Activated CD4-positive, alpha-beta T cell treated with anti-CD3 and anti-CD28 coated beads, Interleukin-2, amount 50 U/mL, for 1 hour (primary cell): ENCODE measurements around the gene MOB1B.
"Not testable (repeated sequence)": the region's sequence is repeated elsewhere in the genome, so short reads cannot be mapped to it uniquely, and the experiment has no call there.

ENCODE experiments used
- DNase-seq: peaks from one replicate; pipeline ENCODE4 v3.0.0-alpha.2; 2020

The MOB1B gene

DNA sequence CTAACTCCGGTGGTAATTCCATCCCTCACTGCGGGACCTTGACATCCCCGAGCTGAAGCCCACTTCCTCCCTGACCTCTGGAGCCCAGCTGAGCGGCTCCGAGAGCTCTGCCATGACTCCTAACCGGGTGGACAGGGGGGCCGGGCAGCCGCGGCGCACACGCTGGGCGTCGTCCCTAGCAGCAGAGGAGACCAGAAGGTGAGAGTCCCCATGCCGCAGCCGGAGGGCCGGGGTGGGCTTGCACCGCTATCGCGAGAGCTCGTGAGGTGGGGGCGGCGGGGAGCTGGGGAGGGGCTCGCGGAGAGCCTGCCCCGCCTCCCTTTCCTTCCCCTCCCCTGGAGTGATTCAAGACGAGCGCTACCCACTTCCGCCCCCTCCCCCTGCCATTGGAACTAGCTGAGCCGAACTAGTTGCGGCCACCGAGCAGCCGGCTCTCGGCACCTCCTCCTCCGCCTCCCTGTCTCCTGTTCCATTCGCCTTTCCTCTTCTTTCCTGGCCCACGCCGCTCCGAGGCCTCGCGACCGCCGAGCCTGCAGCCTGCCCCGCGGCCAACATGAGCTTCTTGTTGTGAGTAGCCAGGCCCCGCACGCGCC lies at the start of gene MOB1B:
TSS of gene MOB1B (plus strand) at position 386 of the 593 bp plus-strand sequence. CDS start at position 554, 168 bp downstream.
- peak; percentile 82 for DNase-seq

DNA sequence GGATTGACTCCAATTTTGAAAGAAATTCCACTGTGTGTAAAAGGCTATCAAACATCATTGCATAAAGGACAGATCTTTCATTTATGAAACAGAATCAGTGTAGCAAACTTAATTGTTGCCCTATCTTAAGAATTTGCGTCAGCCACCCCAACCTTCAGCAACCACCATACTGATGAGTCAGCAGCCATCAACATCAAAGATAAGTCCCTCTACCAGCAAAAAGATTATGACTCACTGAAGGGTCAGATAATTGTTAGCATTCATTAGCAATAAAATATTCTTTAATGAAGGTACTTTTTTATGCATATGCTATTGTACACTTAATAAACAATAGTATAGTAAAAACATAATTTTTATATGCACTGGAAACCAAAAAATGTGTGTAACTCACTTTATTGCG lies 46.7 kb upstream of the MOB1B start:
- DNase-seq = no peak

DNA sequence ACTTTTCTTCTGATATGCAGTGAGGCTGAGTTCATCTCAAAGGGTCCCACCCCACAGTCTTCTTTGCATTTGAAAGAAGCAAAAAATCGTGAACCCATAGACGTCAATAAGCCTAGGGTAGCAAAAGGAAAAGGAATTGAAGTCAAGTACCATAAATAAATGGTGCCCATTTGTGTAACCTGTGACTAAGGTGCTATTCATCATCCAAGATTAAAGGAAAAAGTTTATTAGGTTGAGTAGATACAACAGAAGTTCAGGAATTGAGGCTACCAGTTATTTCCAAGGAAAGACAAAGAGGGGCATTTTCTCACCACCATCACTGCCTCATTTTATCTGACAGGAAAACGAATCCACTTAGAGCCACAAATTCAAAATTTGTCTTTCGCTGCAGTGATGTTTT lies 43.7 kb upstream of the MOB1B start:
- DNase-seq = no peak

DNA sequence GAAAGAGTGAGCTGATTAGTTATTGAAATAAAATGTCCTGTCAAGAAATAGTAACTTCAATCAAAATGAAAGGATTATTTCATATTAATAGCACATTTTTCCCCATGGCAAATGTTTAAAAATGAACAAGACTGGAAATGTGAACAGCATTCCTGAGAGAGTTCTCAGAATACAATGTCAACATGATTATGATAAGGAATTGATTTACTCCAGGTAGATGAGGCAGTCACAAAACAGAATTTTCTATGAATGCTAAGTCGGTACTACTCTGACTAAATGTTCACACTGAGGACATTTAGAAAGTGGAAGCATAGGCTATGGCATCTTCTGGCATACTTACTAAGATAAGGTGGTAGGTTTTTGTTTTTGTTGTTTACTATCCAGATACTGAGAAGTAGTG lies 43.1 kb upstream of the MOB1B start:
- DNase-seq = no peak

DNA sequence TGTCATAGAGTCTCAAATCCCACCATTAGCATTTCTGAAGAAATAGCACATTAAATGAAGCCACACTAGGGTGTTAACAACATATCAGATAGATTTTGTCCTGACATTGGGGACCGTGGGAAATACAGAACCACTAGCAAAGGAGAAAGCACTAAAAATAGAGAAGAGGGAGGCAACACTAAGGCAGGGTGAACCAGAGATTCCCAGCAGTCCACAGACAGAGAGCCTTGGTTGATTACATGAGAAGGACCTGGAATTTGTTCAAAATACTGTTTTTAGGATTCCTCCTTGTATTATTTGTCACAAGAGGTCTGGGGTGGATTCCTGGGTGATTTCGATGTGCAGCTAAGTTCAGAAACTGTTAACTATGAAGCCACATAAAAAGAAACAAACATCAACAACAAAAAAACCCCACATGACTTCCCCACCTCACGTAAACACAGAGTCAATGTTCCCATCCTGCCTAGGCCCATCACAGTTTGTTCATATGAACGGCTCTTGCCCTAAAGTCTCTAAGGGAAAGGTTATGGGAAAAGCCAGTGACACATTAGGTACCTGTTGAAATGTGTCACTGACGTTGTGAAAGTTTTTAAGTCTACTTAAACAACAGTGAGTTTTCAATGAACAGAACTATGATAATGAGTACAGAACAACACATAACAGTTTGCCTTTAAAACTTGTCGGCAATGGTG lies 38.9 kb upstream of the MOB1B start:
- no peak for DNase-seq

DNA sequence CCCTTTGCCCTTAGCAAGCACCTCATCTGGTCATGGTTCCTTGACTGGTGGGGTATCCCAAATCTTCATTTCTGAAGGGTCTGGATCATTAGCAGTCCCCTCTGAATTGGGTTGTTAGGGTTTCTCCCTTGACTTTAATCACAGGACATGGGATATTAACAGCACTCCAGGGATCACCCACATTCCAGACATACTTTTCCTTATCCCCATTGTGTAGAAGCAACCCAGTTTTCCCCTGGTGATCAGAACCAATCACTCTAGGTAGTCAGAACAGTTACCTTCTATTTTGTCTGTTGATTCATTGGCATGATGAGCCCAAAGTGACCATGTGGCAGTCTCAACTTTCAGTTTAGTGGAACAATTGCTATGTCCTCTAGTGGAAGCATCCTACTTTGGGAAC lies 33.4 kb upstream of the MOB1B start:
- no peak for DNase-seq

DNA sequence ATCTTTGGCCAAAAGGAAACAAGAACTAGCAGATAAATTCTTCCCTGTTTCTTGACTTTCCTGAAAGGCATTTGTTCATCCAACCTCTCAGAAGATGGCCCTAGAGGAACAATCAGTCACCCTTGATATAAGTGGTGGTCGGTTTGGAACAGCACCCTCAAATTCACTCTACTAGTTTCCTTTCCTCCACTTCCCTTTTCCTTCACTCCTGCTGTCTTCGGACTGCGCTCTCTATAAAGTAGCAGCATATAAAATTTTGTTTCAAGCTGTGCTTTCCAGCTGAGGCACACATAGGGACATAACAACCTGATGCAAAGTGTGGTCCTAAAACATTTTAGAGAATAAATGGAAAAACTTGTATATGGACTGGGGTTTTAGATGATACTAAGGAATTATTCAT lies 29.0 kb upstream of the MOB1B start:
- DNase-seq = no peak

DNA sequence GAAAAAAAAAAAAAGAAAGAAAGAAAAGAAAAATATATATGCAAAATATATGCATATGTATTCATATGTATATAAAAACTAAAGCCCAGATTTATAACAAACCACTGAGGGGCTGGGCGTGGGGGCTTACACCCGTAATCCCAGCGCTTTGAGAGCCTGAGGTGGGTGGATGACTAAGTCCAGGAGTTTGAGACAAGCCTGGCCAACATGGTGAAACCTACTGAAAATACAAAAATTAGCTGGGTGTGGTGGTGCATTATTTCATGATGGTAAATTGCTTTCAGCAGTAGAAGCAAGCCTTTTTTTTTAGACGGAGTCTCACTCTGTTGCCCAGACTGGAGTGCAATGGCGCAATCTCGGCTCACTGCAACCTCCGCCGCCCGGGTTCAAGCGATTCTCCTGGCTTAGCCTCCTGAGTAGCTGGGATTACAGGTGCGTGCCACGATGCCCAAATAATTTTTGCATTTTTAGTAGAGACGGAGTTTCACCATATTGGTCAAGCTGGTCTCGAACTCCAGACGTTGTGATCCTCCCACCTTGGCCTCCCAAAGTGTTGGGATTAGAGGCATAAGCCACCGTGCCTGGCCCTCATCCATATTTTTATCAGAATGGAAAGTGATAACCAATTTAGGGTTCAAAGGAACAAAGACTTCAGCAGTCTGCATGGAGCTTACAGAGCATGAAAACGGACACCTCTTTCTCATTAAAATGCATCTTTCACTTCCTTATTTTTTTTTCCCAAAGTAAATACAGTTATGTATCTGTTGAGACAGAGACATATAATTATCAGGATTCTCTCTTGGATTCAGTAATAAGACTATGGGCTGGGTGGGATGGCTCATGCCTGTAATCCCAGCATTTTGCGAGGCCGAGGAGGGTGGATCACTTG lies 27.7 kb upstream of the MOB1B start:
- DNase-seq = no peak

DNA sequence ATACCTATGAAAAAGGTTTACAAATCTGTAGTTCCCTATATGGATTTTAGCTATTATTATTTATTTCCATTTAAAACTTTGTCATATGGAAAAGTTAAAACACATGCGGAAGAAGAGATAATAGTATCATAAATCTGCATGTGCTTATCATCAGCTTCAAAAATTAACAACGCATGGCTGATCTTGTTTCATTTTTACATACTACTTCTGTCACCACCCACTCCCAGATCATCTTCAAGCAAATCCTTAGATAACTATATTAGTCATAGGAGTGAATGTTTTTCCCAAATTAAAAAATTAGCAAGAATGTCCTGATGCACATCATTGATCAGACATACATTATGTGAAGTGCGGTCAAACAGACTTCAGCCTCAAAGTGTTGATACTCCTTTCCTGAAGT lies 24.6 kb upstream of the MOB1B start:
- no peak for DNase-seq

DNA sequence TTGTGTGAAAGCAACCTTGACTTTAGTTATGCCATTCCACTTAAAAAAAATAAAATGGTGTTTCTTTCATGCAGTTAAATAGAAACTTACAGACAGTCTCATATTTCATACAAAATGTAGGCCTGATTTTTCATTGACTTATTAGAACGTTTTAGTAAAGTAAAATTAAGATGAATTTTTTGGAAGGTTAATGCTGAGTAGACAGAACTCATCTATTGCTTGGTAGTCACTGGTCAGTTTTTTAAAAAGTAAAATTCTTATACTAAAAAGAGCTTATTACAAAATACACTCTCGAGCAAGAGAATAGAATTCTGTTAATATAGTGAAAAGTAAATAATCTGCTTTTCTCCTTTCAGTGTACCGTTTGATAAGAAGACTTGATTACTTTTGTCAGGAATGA lies 21.4 kb upstream of the MOB1B start:
- no peak for DNase-seq

DNA sequence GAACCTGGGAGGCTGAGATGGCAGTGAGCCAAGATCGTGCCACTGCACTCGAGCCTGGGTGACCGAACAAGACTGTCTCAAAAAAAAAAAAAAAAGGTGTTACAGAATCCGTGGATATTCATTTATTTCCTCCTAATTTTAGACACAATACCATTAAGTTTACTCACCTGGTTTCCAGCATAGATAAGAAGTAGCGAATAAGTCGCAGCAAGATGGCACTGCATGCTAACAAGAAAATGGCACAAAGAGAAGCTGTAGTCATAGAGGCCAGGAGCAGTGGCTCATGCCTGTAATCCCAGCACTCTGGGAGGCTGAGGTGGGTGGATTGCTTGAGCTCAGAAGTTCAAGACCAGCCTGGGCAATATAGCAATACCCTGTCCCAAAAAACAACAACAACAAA lies 17.0 kb upstream of the MOB1B start:
- no peak for DNase-seq

DNA sequence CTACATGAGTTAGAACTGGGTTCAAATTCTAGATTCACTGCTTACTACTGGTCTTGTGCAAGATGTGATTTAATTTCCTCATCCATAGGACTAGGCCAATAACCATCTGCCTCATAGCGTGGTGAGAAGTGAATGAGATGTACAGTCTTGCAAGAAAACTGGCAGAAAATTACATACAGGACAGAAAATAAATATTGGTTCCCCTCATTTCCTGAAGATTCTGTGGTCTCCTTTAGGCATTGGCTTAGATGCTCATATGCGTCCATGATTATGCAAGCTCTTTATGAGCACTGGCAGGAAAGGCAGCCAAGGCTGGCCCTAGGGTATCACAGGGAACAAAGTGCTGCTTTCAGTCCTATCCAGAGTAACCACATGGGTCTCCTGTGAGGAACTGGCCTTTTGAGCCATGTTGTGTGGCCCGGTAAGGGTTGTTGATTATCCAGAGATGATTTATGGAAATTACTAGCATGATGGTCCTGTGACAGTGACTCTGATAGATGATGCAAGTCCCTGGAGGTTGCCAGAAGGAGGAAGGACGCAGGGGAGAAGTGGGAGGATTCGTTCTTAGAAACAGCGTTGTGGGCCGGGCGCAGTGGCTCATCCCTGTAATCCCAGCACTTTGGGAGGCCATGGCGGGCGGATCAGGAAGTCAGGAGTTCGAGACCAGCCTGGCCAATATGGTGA lies 9.9 kb upstream of the MOB1B start:
- DNase-seq = no peak

DNA sequence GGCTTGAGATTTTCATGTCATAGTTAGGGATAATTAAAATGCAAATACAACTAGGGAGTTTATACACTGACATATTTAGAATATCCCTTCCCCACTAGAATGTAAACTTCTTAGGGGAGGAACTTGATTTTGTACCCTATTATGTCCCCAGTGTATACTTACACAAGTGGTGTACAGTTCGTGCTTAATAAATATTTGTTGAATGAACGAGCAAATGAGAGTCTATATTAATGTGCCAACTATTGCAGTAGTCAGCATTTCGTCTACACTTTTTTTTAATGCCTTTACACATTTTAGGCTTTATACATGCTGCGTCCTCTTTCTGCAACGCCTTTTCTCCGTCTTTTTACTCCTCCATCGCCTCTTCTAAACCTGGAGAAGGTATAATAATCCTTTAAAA lies 8.4 kb upstream of the MOB1B start:
- DNase-seq = no peak

DNA sequence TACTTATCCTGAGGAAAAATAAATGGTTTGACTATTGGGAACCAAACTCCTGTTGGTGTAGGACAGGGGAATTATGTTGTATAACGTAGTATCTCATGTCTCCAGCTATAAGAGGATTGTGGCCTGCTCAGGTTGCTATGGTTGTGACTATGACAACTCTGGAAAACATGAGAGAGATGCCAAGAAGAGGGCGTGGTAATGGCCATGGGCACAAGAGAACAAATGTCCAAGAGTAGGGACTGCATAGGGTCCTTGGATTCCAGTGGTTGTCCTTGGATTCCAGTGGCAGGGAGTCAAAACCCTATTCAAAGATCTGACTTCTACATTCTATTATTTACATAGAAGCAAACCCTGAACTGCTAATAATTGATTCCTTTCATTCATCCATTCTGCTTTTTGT lies 6.8 kb upstream of the MOB1B start:
- DNase-seq = no peak

DNA sequence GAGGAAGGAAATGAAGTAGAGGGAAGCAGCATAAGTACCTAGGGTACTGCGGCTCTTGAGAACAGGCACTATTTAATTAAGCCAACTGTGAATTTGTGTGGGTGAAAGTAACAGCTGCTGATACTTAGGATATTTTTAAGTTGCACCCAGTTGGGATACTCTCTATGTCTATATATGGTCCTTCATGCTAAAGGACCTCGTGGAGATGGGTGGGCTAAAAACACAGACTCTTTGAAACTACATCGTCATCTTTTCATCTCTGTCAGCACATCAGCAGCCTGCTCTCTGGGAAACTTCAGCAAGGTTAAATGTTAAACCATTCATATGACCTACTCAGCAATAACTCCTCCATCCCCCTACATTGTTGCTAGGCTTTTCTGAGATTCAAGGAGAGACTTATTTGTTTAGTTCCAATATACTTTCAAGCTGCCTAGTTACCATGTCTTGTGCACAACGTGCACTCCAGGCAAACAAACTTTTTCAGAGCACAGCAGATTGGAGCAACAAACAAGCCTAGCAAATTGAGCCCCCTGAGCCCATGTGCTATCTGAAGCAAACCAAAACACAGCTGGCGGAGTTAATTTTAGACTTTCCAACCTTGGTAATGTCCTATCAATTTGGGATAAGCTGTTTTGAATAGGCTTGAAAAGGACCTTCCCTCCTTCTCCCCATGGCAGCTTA lies 6.2 kb upstream of the MOB1B start:
- no peak for DNase-seq

DNA sequence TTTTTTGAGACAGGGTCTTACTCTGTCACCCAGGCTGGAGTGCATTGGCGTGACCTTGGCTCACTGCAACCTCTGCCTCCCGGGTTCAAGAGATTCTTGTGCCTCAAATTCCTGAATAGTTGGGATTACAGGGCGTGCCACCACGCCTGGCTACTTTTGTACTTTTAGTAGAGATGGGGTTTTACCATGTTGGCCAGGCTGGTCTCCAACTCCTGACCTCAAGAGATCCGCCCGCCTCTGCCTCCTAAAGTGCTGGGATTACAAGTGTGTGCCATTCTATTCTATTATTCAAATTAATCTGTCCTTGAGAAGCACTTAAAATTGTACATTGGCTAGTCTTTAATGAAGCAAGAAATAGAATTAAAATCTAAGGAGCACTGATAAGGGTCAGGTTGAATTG lies 3.6 kb upstream of the MOB1B start:
- DNase-seq = not testable (repeated sequence)

DNA sequence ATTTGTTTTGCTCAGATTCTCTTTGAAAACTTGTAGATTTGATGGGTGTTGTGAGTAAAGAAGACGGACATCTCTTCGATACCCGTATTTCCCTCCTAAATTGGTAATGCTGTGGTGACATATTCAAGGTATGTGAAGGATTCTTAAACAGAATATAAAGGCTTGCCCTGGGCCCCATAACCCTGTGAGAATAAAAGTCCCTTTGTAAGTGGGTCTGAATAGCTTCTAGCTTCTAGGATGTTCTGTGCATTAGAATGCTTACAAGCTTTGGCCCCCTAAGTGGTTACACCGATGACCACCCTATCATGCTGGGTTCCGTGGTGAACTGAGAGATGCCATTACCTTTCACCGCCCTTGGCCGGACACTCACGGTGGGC lies 574 bp upstream of the MOB1B start:
- DNase-seq = no peak

DNA sequence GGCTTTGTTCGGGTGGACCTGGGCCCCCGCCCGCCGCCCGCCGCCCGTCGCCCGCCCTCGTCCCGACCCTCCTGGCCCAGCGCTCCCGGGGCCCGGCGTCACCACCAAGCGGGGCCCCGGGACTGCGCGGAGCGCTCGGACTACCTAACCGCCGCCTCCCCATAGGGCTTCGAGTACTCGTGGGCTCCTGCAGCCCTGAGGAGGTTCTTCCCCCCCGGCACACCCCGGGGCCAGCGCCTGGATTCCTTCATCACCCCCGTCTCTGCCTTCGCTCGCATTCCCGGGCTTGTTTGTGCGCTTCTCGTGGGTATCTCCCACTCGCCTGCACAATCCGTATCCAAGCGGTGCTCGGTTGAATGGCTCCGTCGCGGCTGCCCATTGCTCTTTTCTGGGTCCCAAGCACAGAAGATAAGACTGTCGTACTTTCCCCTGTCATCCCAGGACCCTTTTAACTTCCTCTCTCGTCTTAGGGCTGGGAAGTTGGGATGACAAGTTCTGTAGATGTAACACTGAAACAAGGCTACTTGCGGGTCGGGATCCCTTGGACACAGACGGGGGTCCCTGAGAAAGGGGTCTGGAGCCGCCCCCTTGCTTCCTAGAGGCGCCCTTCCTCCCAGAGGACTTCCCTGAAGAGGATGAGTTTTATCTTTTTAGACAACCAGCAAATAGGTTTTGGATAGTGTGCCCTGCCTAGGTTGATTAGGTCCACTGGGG lies 565 bp downstream of the MOB1B start:
- peak; percentile 18 for DNase-seq

DNA sequence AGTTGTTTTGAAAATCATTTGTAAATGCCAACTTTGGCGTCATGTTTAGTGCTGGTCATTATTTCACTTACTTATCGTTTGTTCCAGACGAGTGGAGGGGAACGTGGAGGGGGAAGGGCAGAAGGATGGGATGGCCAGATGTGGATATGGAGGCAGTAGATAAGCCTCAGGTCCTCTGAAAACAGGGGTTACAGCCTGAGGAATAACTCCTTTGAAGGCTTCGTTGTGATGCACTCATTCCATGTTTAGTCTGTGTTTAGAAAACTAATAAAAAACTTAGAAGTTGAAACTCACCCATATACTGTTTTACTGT lies 1.1 kb downstream of the MOB1B start:
- DNase-seq = no peak

DNA sequence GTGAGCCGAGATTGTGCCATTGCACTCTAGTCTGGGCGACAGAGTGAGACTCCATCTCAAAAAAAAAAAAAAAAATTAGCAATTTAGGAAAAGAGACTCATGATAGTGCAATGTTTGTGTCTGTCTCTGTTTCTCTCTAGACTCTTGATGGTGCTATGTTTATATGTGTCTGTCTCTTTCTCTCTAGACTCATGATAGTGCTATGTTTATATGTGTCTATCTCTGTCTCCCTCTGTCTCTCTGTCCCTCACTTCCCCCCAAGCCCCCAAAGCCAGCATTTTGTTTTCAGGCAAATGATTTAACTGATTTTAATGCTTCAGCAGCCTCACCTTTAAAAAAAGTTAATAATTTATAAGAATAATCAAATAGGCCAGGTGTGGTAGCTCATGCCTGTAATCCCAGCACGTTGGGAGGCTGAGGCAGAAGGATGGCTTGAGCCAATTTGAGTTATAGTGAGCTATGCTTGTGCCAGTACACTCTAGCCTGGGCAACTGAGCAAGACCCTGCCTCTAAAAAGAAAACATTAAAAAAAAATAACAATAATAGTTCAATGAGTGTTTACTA lies 6.9 kb downstream of the MOB1B start:
- DNase-seq = no peak

DNA sequence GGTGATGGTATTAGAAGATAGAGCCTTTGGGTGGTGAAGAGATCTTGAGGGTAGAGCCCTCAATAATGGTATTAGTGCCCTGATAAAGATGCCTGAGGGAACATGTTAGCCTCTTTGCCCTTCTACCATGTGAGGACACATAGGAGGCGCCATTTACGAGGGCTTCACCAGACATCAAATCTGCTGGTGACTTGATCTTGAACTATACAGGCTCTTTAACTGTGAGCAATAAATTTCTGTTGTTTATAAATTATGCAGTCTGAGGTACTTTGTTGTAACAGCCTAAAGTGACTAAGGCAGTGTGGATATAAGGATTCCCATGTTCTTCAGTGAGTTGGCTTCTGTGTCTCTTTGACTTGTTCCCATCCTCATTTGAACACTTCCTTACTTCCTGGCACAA lies 11.8 kb downstream of the MOB1B start:
- DNase-seq = no peak

DNA sequence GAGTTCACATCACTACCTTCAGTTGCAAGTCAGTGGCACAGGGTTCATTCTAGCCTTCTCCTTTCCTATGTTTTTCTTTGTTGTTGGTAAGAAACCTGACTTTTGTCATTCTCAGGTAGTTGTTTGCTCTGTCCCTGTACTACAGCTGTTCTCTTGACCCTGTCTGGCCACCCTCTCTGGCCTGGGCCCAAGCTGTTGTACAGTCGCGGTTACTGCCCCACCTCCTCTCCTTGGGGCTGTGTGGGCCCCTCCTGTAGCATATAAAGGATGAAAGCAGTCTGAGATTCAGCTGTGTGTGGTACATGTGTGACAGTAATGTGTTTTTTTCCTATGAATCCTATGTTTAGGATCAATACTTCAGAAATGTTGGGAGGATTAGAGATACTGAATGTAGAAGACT lies 12.5 kb downstream of the MOB1B start:
- no peak for DNase-seq
